Measurements from ENCODE around the gene RBM38.
"Not testable (repeated sequence)": the region's sequence is repeated elsewhere in the genome, so short reads cannot be mapped to it uniquely, and the experiment has no call there.

The RBM38 gene

GRCh38 chr20:57426271-57426689, 35.1 kb downstream of the RBM38 start:
- no peak for DNase-seq (ENCODE audit: low spot score)
- in situ Hi-C loops (cut with MboI; ENCODE audit: low sequenced_read_pairs, unreplicated experiment): no loop called here
- no peak for TF ChIP-seq CTCF (IDR thresholded peaks at IDR 0.05; ENCODE audit: borderline replicate concordance, control extremely low read depth, extremely low read depth, insufficient read depth, missing control alignments)

GRCh38 chr20:57426831-57427230, 35.6 kb downstream of the RBM38 start:
- TF ChIP-seq CTCF (IDR thresholded peaks at IDR 0.05; ENCODE audit: borderline replicate concordance, control extremely low read depth, extremely low read depth, insufficient read depth, missing control alignments): no peak
- DNase-seq (ENCODE audit: low spot score): no peak
- in situ Hi-C loops (cut with MboI; ENCODE audit: low sequenced_read_pairs, unreplicated experiment): no loop called here

- no peak for DNase-seq (ENCODE audit: low spot score)
- in situ Hi-C loops (cut with MboI; ENCODE audit: low sequenced_read_pairs, unreplicated experiment): no loop called here
- no peak for TF ChIP-seq CTCF (IDR thresholded peaks at IDR 0.05; ENCODE audit: borderline replicate concordance, control extremely low read depth, extremely low read depth, insufficient read depth, missing control alignments)
Observed at GRCh38 chr20:57428324-57429158, 37.3 kb downstream of the RBM38 start.

- in situ Hi-C loops (cut with MboI; ENCODE audit: low sequenced_read_pairs, unreplicated experiment): no loop called here
- no peak for TF ChIP-seq CTCF (IDR thresholded peaks at IDR 0.05; ENCODE audit: borderline replicate concordance, control extremely low read depth, extremely low read depth, insufficient read depth, missing control alignments)
- no peak for DNase-seq (ENCODE audit: low spot score)
Observed at GRCh38 chr20:57429159-57429496, 37.9 kb downstream of the RBM38 start.

GRCh38 chr20:57429580-57430200, 38.5 kb downstream of the RBM38 start:
- no peak for DNase-seq (ENCODE audit: low spot score)
- no peak for TF ChIP-seq CTCF (IDR thresholded peaks at IDR 0.05; ENCODE audit: borderline replicate concordance, control extremely low read depth, extremely low read depth, insufficient read depth, missing control alignments)
- in situ Hi-C loops (cut with MboI; ENCODE audit: low sequenced_read_pairs, unreplicated experiment): no loop called here

GRCh38 chr20:57430201-57430596, 39.0 kb downstream of the RBM38 start:
- in situ Hi-C loops (cut with MboI; ENCODE audit: low sequenced_read_pairs, unreplicated experiment); DNase-seq (ENCODE audit: low spot score): not testable (repeated sequence)

DNA sequence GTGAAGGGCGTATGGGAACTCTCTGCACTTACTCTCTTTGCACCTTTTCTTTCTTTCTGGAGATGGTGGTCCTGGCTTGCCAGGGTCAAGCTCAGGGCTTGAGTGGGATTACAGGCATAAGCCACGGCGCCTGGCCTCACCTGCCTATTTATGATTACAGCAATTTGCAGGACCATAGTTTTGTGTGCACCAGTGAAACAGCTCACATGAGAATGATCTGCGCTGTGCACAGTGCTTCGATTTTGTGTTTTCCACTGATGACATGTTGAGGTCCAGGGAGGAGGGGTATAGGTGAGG, 40.3 kb downstream of the RBM38 start:
- no peak for DNase-seq (ENCODE audit: low spot score)
- TF ChIP-seq CTCF (IDR thresholded peaks at IDR 0.05; ENCODE audit: borderline replicate concordance, control extremely low read depth, extremely low read depth, insufficient read depth, missing control alignments): no peak
- in situ Hi-C loops (cut with MboI; ENCODE audit: low sequenced_read_pairs, unreplicated experiment): no loop called here

All from GM13976 (cell line).